IPS-20b (cell line): ENCODE data around the gene PRKCE.

Experiments used
- H3K27ac ChIP-seq: one replicate; pipeline ENCODE4 v1.5.1; 2013; ENCODE audit warnings: low read length
- H3K27me3 ChIP-seq: 2 replicates; pipeline ENCODE4 v1.6.1; 2013; ENCODE audit warnings: mild to moderate bottlenecking, low read length, inconsistent platforms; ENCODE audit not compliant: insufficient read depth
- H3K36me3 ChIP-seq: 2 replicates; pipeline ENCODE4 v1.6.1; 2013; ENCODE audit warnings: low read depth, mild to moderate bottlenecking, inconsistent platforms, low read length, moderate library complexity; ENCODE audit not compliant: insufficient read depth
- H3K4me1 ChIP-seq: 2 replicates; pipeline ENCODE4 v1.6.1; 2013; ENCODE audit warnings: mild to moderate bottlenecking, control low read depth, inconsistent platforms, low read length, moderate library complexity; ENCODE audit not compliant: insufficient read depth
- H3K4me3 ChIP-seq: 2 replicates; pipeline ENCODE4 v1.5.1; 2013; ENCODE audit warnings: mild to moderate bottlenecking, low read length, inconsistent platforms
- H3K9ac ChIP-seq: 2 replicates; pipeline ENCODE4 v1.6.1; 2013; ENCODE audit warnings: low read depth, mild to moderate bottlenecking, inconsistent platforms, low read length, moderate library complexity
- H3K9me3 ChIP-seq: 2 replicates; pipeline ENCODE4 v1.6.1; 2013; ENCODE audit warnings: mild to moderate bottlenecking, low read depth, low read length, inconsistent platforms; ENCODE audit not compliant: insufficient read depth

PRKCE gene

DNA sequence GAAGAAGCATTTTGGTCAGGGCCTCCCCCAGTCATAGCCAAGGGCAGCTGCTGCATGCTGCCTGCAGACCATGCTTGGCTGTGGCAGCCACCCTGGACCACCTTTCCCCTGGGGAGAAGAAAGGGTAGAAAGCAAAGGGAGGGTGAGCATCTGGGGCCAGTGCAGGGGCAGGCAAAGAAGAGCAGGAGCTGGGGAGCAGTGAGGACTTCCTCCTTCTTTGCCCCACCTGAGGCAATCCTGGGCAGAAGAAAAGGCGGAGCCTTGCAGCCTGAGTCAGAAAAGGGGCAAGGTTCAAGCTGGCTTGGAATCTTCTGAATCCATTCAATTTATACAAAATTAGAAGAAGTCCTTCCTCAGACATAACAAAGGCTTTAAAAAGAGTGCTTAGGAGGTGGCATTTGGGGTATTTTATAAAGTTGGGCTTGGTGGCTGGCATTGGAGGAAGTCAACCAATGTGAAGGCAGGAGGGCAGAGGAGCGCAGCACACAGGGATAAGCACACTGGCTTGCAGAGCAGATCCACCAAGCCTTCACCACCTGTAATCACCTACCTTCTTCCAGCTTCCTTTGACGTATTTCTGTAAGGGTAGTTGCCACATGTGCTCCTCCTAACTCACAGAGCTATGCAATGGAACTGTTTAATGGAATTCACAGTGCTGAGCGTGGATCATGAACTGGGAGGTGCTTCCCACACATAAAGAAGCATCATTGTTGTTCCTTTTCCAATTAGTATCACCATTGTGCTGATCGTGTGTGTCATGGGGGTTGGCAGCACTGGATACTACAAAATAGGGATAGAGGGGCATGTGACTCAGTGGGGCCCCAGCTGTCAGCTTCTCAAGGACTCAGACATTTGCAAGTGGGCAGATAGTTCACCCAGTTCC lies 491.3 kb downstream of the PRKCE start:
- Histone ChIP-seq H3K4me3 (no peak overlapping the region), H3K9me3 (no peaks in the 10 kb centered on the region), H3K27ac (no peak overlapping the region), H3K4me1 (peaks cover 8% of the 10 kb centered on the region; the same call in 1 of the 2 replicates), H3K36me3 (no peaks in the 10 kb centered on the region), H3K9ac (no peak overlapping the region), H3K27me3 (no peaks in the 10 kb centered on the region)

GRCh38 chr2:46143429-46144132 lies 492.1 kb downstream of the PRKCE start:
- Histone ChIP-seq H3K27ac (no peak overlapping the region), H3K4me1 (peaks cover 8% of the 10 kb centered on the region; the same call in 1 of the 2 replicates), H3K9ac (no peak overlapping the region), H3K4me3 (no peak overlapping the region), H3K27me3 (no peaks in the 10 kb centered on the region), H3K9me3 (no peaks in the 10 kb centered on the region), H3K36me3 (no peaks in the 10 kb centered on the region)

- Histone ChIP-seq H3K36me3 (no peaks in the 10 kb centered on the region), H3K27me3 (no peaks in the 10 kb centered on the region), H3K4me1 (peaks cover 8% of the 10 kb centered on the region; the same call in 1 of the 2 replicates), H3K9ac (no peak overlapping the region), H3K9me3 (no peaks in the 10 kb centered on the region), H3K4me3 (no peak overlapping the region), H3K27ac (no peak overlapping the region)
These were observed 492.8 kb downstream of the PRKCE start for GRCh38 chr2:46144133-46144800.

DNA sequence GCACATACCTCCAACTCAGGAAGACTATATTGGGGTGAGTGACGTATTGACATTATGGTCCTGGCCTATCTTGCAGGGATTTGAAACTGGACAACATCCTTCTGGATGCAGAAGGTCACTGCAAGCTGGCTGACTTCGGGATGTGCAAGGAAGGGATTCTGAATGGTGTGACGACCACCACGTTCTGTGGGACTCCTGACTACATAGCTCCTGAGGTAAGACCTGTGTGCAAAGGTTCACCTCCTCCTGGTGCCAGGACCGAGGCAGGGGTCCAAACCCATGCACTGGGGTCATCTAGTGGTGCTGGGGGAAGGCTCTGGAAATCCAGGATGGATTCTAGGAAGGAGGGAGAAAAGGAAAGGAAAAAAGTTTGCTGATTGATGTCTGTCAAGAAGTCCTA lies 493.5 kb downstream of the PRKCE start:
- Histone ChIP-seq H3K9me3 (no peaks in the 10 kb centered on the region), H3K36me3 (no peaks in the 10 kb centered on the region), H3K4me1 (peaks cover 8% of the 10 kb centered on the region; the same call in 1 of the 2 replicates), H3K4me3 (no peak overlapping the region), H3K9ac (no peak overlapping the region), H3K27me3 (no peaks in the 10 kb centered on the region), H3K27ac (no peak overlapping the region)

DNA sequence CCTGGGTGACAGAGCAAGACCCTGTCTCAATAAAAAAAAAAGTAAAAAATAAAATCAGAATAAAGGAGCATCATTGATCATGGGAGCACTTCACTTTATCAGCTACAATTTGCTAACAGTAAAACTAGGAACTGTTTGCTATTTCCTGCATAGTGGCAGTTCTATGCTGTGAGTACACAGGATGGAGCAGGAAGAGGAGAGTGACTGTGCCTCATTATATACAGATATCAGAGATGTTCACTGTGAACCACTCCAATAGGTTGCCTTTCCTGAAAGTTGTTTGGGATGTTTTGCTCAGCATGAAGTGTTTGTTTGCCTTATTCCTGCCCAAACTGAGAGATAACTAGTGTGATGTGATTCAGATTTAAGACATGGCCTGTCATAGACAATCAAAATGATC lies 494.4 kb downstream of the PRKCE start:
- H3K36me3 ChIP-seq, result no peaks in the 10 kb centered on the region
- no peaks in the 10 kb centered on the region for H3K27me3 ChIP-seq
- H3K9ac ChIP-seq, result no peak overlapping the region
- H3K4me1 ChIP-seq, result peaks cover 8% of the 10 kb centered on the region; the same call in 1 of the 2 replicates
- H3K9me3 ChIP-seq, result no peaks in the 10 kb centered on the region
- no peak overlapping the region for H3K27ac ChIP-seq
- H3K4me3 ChIP-seq, result no peak overlapping the region

GRCh38 chr2:46146866-46147502 lies 495.5 kb downstream of the PRKCE start:
- H3K36me3 ChIP-seq, result no peaks in the 10 kb centered on the region
- H3K27ac ChIP-seq, result no peak overlapping the region
- peaks cover 8% of the 10 kb centered on the region; the same call in 1 of the 2 replicates for H3K4me1 ChIP-seq
- H3K9ac ChIP-seq, result no peak overlapping the region
- no peak overlapping the region for H3K4me3 ChIP-seq
- no peaks in the 10 kb centered on the region for H3K9me3 ChIP-seq
- no peaks in the 10 kb centered on the region for H3K27me3 ChIP-seq

- H3K4me1 ChIP-seq, result peaks cover 8% of the 10 kb centered on the region; the same call in 1 of the 2 replicates
- H3K27ac ChIP-seq, result no peak overlapping the region
- no peaks in the 10 kb centered on the region for H3K9me3 ChIP-seq
- H3K27me3 ChIP-seq, result no peaks in the 10 kb centered on the region
- no peak overlapping the region for H3K4me3 ChIP-seq
- no peak overlapping the region for H3K9ac ChIP-seq
- no peaks in the 10 kb centered on the region for H3K36me3 ChIP-seq
These were observed 496.3 kb downstream of the PRKCE start for GRCh38 chr2:46147626-46148368.

- no peak overlapping the region for H3K27ac ChIP-seq
- no peak overlapping the region for H3K9ac ChIP-seq
- H3K27me3 ChIP-seq, result no peaks in the 10 kb centered on the region
- no peak overlapping the region for H3K4me3 ChIP-seq
- no peaks in the 10 kb centered on the region for H3K36me3 ChIP-seq
- H3K4me1 ChIP-seq, result peaks cover 8% of the 10 kb centered on the region; the same call in 1 of the 2 replicates
- H3K9me3 ChIP-seq, result no peaks in the 10 kb centered on the region
These were observed 496.9 kb downstream of the PRKCE start for GRCh38 chr2:46148369-46148736.

GRCh38 chr2:46150445-46150955 lies 499.0 kb downstream of the PRKCE start:
- H3K27me3 ChIP-seq, result 0 out of 2 replicates have a peak, but pooled peaks cover 4% of the 10 kb centered on the region
- H3K27ac ChIP-seq, result no peak overlapping the region

DNA sequence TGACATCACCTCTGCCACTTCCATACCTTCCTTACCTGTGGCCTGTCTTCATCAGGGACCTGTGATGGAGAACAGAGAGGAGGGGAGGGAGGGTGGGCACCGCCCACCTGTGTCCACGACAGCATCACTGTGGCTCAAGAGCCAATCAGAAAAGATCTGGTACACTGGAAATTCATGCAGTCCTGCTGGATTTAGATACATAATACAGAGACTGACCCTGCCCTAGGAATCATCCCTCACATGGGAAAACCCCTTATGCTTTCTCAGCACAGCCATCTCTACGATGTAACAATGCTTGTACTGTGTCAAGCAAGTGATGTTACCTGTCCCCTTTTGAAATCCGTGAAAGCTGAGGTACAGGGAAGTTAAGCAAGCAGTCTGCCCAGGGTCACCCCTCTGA lies 500.1 kb downstream of the PRKCE start:
- Histone ChIP-seq H3K9me3 (no peaks in the 10 kb centered on the region), H3K27ac (no peak overlapping the region), H3K4me1 (no peaks in the 10 kb centered on the region; the same call in 1 of the 2 replicates), H3K9ac (no peak overlapping the region), H3K27me3 (0 out of 2 replicates have a peak, but pooled peaks cover 4% of the 10 kb centered on the region), H3K4me3 (no peak overlapping the region), H3K36me3 (no peaks in the 10 kb centered on the region)

More at GRCh38 chr2:46150445-46150955, 499.0 kb downstream of the PRKCE start:
- no peaks in the 10 kb centered on the region; the same call in 1 of the 2 replicates for H3K4me1 ChIP-seq
- H3K36me3 ChIP-seq, result no peaks in the 10 kb centered on the region
- no peaks in the 10 kb centered on the region for H3K9me3 ChIP-seq
- no peak overlapping the region for H3K4me3 ChIP-seq
- no peak overlapping the region for H3K9ac ChIP-seq
